ENCODE data around the gene AGR2. TPM values are rescaled to one million over a fixed set of nuclear protein-coding genes. Genes with fewer than 3 reads are reported as not detected.

AGR2 gene
- total RNA-seq, 2 donors from 2014 or later: not detected

GRCh38 chr7:16787127-16787526, 17.7 kb downstream of the AGR2 start:
- Histone ChIP-seq H3K4me1 (no peaks in the 10 kb centered on the region), H3K4me3 (no peak overlapping the region), H3K27ac (no peak overlapping the region), H3K27me3 (no peaks in the 10 kb centered on the region), H3K36me3 (no peaks in the 10 kb centered on the region), H3K9me3 (no peaks in the 10 kb centered on the region)
- no peak for TF ChIP-seq CTCF (IDR thresholded peaks at IDR 0.05)
- no peak for DNase-seq (ENCODE audit: low spot score)

GRCh38 chr7:16786257-16786656, 18.5 kb downstream of the AGR2 start:
- H3K36me3 ChIP-seq: no peaks in the 10 kb centered on the region
- DNase-seq (ENCODE audit: low spot score): no peak
- no peaks in the 10 kb centered on the region for H3K4me1 ChIP-seq
- no peak overlapping the region for H3K4me3 ChIP-seq
- no peaks in the 10 kb centered on the region for H3K9me3 ChIP-seq
- TF ChIP-seq CTCF (IDR thresholded peaks at IDR 0.05): no peak
- no peaks in the 10 kb centered on the region for H3K27me3 ChIP-seq
- no peak overlapping the region for H3K27ac ChIP-seq

- Histone ChIP-seq H3K4me3 (no peak overlapping the region), H3K36me3 (no peaks in the 10 kb centered on the region), H3K9me3 (no peaks in the 10 kb centered on the region), H3K27me3 (no peaks in the 10 kb centered on the region), H3K27ac (no peak overlapping the region), H3K4me1 (no peaks in the 10 kb centered on the region)
- no peak for TF ChIP-seq CTCF (IDR thresholded peaks at IDR 0.05)
- no peak for DNase-seq (ENCODE audit: low spot score)
Measured at GRCh38 chr7:16785846-16786245, 19.0 kb downstream of the AGR2 start.

GRCh38 chr7:16785321-16785720, 19.5 kb downstream of the AGR2 start:
- H3K27ac ChIP-seq: no peak overlapping the region
- H3K36me3 ChIP-seq: no peaks in the 10 kb centered on the region
- DNase-seq (ENCODE audit: low spot score): no peak
- no peak overlapping the region for H3K4me3 ChIP-seq
- no peaks in the 10 kb centered on the region for H3K4me1 ChIP-seq
- no peaks in the 10 kb centered on the region for H3K9me3 ChIP-seq
- H3K27me3 ChIP-seq: no peaks in the 10 kb centered on the region
- no peak for TF ChIP-seq CTCF (IDR thresholded peaks at IDR 0.05)

- TF ChIP-seq CTCF (IDR thresholded peaks at IDR 0.05): no peak
- no peak overlapping the region for H3K4me3 ChIP-seq
- H3K36me3 ChIP-seq: no peaks in the 10 kb centered on the region
- H3K27ac ChIP-seq: no peak overlapping the region
- DNase-seq (ENCODE audit: low spot score): no peak
- no peaks in the 10 kb centered on the region for H3K27me3 ChIP-seq
- no peaks in the 10 kb centered on the region for H3K9me3 ChIP-seq
- H3K4me1 ChIP-seq: no peaks in the 10 kb centered on the region
Measured at GRCh38 chr7:16780596-16780995, 24.2 kb downstream of the AGR2 start.

GRCh38 chr7:16779051-16779450, 25.7 kb downstream of the AGR2 start:
- Histone ChIP-seq H3K36me3 (no peaks in the 10 kb centered on the region), H3K27ac (no peak overlapping the region), H3K27me3 (no peaks in the 10 kb centered on the region), H3K4me3 (no peak overlapping the region), H3K9me3 (no peaks in the 10 kb centered on the region), H3K4me1 (no peaks in the 10 kb centered on the region)
- no peak for DNase-seq (ENCODE audit: low spot score)
- no peak for TF ChIP-seq CTCF (IDR thresholded peaks at IDR 0.05)

Data from right atrium auricular region (tissue), 2 donors.